Muscle layer of colon (tissue), 2 donors: ENCODE measurements around the gene CDC42BPB.

Experiments used
- H3K27ac ChIP-seq: one replicate; pipeline ENCODE4 v1.7.0; 2013; ENCODE audit warnings: low read depth, mild to moderate bottlenecking, low read length, moderate library complexity
- H3K27me3 ChIP-seq, 2 donors: one replicate each; pipeline ENCODE4 v1.7.0; 2013; ENCODE audit warnings: low read length in 2 of 2, mild to moderate bottlenecking in 2 of 2; ENCODE audit not compliant: insufficient read depth in 2 of 2, control insufficient read depth in 1 of 2
- H3K36me3 ChIP-seq: one replicate; pipeline ENCODE4 v1.7.0; 2013; ENCODE audit warnings: mild to moderate bottlenecking, low read length; ENCODE audit not compliant: insufficient read depth
- H3K4me1 ChIP-seq: one replicate; pipeline ENCODE4 v1.7.0; 2013; ENCODE audit warnings: mild to moderate bottlenecking, low read length; ENCODE audit not compliant: insufficient read depth
- H3K4me3 ChIP-seq, 2 donors: one replicate each; pipeline ENCODE4 v1.7.0; 2013; ENCODE audit warnings: low read length in 2 of 2, low read depth in 1 of 2, mild to moderate bottlenecking in 1 of 2, moderate library complexity in 1 of 2
- H3K9ac ChIP-seq: one replicate; pipeline ENCODE4 v1.7.0; 2013; ENCODE audit warnings: low read length
- H3K9me3 ChIP-seq: one replicate; pipeline ENCODE4 v1.7.0; 2013; ENCODE audit warnings: mild to moderate bottlenecking, low read length
- donor health status: abdominal sarcoma.
- donor health status: Adenocarcinoma of cecum.

The CDC42BPB gene

GRCh38 chr14:102908766-102909455 is 148.4 kb downstream of the CDC42BPB start:
- no peak overlapping the region for H3K4me3 ChIP-seq
- no peak overlapping the region for H3K9ac ChIP-seq
- no peaks in the 10 kb centered on the region for H3K4me1 ChIP-seq
- no peaks in the 10 kb centered on the region for H3K27me3 ChIP-seq
- no peaks in the 10 kb centered on the region for H3K9me3 ChIP-seq
- peaks cover 10% of the 10 kb centered on the region for H3K36me3 ChIP-seq
- H3K27ac ChIP-seq: no peak overlapping the region

- no peaks in the 10 kb centered on the region for H3K27me3 ChIP-seq
- H3K36me3 ChIP-seq: peaks cover 10% of the 10 kb centered on the region
Observed at GRCh38 chr14:102907980-102908730, 149.2 kb downstream of the CDC42BPB start.

GRCh38 chr14:102907303-102907844 is 150.0 kb downstream of the CDC42BPB start:
- no peak overlapping the region for H3K4me3 ChIP-seq
- H3K36me3 ChIP-seq: peaks cover 10% of the 10 kb centered on the region
- H3K9ac ChIP-seq: no peak overlapping the region
- no peaks in the 10 kb centered on the region for H3K27me3 ChIP-seq
- H3K27ac ChIP-seq: no peak overlapping the region
- no peaks in the 10 kb centered on the region for H3K4me1 ChIP-seq
- no peaks in the 10 kb centered on the region for H3K9me3 ChIP-seq

More at GRCh38 chr14:102907980-102908730, 149.2 kb downstream of the CDC42BPB start:
- H3K4me1 ChIP-seq: no peaks in the 10 kb centered on the region
- no peaks in the 10 kb centered on the region for H3K9me3 ChIP-seq
- no peak overlapping the region for H3K27ac ChIP-seq
- no peak overlapping the region for H3K4me3 ChIP-seq
- no peak overlapping the region for H3K9ac ChIP-seq

- H3K9ac ChIP-seq: no peak overlapping the region
- H3K27ac ChIP-seq: no peak overlapping the region
- H3K36me3 ChIP-seq: peaks cover 10% of the 10 kb centered on the region
- no peaks in the 10 kb centered on the region for H3K9me3 ChIP-seq
- H3K4me3 ChIP-seq: no peak overlapping the region
- no peaks in the 10 kb centered on the region for H3K27me3 ChIP-seq
- no peaks in the 10 kb centered on the region for H3K4me1 ChIP-seq
Observed at GRCh38 chr14:102906616-102907302, 150.6 kb downstream of the CDC42BPB start.

GRCh38 chr14:102905116-102906108 is 151.9 kb downstream of the CDC42BPB start:
- no peaks in the 10 kb centered on the region for H3K27me3 ChIP-seq
- H3K4me3 ChIP-seq: no peak overlapping the region
- no peak overlapping the region for H3K27ac ChIP-seq
- H3K4me1 ChIP-seq: no peaks in the 10 kb centered on the region
- no peaks in the 10 kb centered on the region for H3K9me3 ChIP-seq
- no peak overlapping the region for H3K9ac ChIP-seq
- peaks cover 10% of the 10 kb centered on the region for H3K36me3 ChIP-seq

- Histone ChIP-seq H3K27ac (no peak overlapping the region), H3K9me3 (no peaks in the 10 kb centered on the region), H3K36me3 (peaks cover 10% of the 10 kb centered on the region)
Observed at GRCh38 chr14:102903889-102904512, 153.3 kb downstream of the CDC42BPB start.

GRCh38 chr14:102903248-102903888 is 154.0 kb downstream of the CDC42BPB start:
- Histone ChIP-seq H3K4me3 (no peak overlapping the region), H3K9me3 (no peaks in the 10 kb centered on the region), H3K36me3 (peaks cover 13% of the 10 kb centered on the region), H3K4me1 (no peaks in the 10 kb centered on the region), H3K27me3 (no peaks in the 10 kb centered on the region), H3K27ac (no peak overlapping the region), H3K9ac (no peak overlapping the region)

More at GRCh38 chr14:102903889-102904512, 153.3 kb downstream of the CDC42BPB start:
- Histone ChIP-seq H3K4me1 (no peaks in the 10 kb centered on the region), H3K27me3 (no peaks in the 10 kb centered on the region), H3K9ac (no peak overlapping the region), H3K4me3 (no peak overlapping the region)

- no peaks in the 10 kb centered on the region for H3K4me1 ChIP-seq
- H3K4me3 ChIP-seq: no peak overlapping the region
- no peak overlapping the region for H3K9ac ChIP-seq
- peaks cover 14% of the 10 kb centered on the region for H3K36me3 ChIP-seq
- H3K27ac ChIP-seq: no peak overlapping the region
- H3K9me3 ChIP-seq: no peaks in the 10 kb centered on the region
- no peaks in the 10 kb centered on the region for H3K27me3 ChIP-seq
Observed at GRCh38 chr14:102902523-102903247, 154.7 kb downstream of the CDC42BPB start.

- H3K27ac ChIP-seq: no peak overlapping the region
- peaks cover 14% of the 10 kb centered on the region for H3K36me3 ChIP-seq
Observed at GRCh38 chr14:102902086-102902485, 155.3 kb downstream of the CDC42BPB start.

More at GRCh38 chr14:102902086-102902485, 155.3 kb downstream of the CDC42BPB start:
- Histone ChIP-seq H3K27me3 (no peaks in the 10 kb centered on the region), H3K4me1 (no peaks in the 10 kb centered on the region), H3K4me3 (no peak overlapping the region), H3K9me3 (no peaks in the 10 kb centered on the region), H3K9ac (no peak overlapping the region)
